GM21717 (cell line): Measurements from ENCODE around the gene ELOB.
A peak's percentile ranks its signal among the peaks of the same experiment; 100 is the strongest.

Experiments used
- ATAC-seq: cut with Tn5 transposase; IDR thresholded peaks from one replicate; pipeline ENCODE4 v1.9.1; 2021; ENCODE audit warnings: mild to moderate bottlenecking, moderate library complexity; ENCODE audit not compliant: unreplicated experiment

The ELOB gene

DNA sequence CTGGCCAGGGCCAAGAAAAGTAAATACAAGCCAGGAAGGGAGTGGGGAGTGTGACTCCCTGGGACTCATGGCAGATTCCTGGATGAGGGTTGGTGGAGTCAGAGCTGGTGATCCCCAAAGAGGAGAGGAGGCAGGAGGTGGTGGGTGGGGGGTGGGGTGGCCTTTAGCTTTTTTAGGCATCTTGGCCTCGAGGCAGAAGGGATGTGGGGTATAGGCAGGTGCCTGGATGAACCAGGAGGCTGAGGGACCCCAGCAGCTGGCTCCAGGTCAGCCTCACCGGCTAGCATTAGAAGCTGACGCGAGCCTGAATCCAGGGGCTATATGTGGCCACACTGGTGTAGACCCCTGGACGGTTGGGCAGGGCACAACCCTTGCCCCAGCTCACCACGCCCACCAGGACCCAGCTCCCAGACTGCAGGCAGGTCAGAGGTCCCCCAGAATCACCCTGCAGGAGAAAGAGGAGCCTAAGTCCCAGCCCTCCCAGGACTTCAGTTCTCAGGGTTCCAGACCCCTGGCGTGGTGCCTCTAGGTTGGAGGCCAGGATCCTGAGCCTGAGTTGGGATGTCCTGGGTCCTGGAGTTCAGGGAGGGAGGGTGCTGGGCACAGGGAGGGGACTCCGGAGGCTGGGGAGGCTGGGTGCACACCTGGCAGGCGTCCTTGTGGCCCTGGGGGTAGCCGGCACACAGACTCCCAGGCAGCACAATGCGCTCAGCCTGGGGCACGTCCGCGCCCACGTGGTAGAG lies 7.4 kb upstream of the ELOB start:
- ATAC-seq = no peak

DNA sequence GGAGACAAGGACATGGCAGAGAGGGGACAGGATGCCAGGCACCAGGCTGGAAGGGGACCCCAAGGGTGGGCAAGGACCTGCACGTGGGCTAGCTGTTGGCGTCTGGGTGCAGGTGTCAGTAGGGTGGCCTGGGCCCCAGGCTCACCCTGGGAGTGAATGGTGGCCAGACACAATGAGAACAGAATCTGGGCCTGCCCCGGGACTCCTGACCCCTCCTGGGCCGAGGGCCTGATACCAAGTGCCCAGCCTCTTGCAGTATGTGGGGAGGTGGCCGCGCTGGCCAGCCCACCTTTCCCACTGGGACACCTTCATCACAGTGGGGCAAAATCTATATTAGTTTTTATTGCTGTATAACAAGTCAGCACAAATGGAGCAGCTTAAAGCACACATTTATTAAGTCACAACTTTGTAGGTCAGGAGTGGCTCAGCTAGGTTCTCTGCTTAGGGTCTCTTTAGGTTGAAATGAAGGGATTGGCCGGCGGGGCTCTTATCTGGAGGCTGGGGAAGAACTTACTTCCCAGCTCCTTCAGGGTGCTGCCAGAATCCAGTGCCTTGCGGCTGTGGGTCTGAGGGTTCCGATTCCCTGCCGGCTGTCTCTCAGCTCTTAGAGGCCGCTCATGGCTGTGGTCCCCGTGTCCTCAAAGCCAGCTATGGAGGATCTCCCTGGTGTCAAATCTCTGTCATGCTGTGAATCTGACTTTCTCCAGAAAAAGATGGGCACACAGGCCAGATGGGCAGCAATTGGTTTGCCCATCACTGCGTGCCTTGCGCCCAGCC lies 6.7 kb upstream of the ELOB start:
- no peak for ATAC-seq

DNA sequence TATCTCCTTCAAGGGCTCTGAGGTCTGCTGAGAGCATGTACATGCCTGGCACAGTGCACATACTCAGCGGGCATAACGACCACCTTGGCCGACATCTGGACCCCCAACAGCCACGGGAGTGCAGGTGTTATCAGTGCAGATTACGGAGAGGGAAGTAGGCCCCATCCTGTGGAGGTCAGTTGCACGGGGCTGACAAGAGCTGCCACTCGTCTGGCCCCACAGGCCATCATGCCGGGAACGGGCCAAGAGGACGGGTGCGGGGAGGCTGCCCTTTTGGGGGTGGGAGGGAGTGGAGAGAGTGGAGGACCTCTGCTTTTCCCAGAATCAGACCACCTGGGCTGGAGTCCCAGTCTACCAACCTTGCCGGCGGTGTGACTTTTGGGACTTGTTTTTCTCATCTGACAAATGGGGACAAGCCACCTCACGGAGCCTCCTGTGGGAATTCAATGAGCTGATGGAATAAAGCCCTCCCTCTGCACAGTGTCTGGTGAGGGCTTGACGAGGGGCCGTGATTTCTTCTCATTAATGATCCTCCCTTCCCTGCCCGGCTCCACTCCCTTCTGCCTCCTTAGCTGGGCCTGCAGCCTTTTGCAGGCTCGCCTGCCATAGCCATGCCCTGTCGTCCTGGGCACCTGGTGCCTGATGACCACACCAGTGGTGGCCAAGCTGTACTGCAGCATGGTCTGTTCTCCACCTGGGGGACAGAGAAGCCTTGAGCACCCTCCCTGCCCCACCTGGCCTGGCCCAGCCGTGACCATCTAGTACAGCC lies 5.7 kb upstream of the ELOB start:
- no peak for ATAC-seq

DNA sequence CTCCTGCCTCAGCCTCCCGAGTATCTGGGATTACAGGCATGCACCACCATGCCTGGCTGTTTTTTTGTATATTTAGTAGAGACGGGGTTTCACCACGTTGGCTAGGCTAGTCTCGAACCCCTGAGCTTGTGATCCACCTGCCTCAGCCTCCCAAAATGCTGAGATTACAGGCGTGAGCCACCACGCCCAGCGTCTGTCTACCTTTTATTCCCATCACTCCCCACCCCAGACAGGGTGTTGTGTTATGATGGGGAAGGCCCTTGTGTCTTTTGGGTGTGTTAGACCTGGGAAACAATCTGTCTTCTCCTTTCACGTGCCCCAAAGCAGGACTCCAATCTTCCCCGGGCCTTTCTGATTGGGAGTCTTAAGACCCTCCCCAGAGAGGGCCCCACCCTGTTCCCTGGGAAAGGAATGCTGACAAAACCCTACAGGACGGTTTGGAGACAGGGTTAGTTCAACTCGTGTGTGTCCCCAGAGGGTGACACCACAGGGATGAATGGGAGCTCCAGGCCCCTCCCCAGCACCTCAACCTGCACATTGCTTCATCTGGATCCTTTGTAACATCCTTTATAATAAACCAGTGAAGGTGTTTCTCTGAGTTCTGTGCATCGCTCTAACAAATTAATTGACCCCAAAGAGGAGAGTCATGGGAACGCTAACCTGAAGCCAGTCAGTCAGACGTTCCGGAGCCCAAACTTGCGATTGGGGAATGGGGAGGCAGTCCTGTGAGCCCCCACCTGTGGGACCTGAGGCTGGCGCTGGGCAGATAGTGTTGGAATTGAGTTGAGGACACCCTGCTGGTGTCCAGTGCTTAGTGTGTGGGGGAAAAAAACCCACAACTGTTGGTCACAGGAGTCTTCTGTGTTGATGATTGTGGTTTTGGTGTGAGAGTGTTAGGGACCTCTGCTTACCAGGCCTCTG lies 3.2 kb upstream of the ELOB start:
- no peak for ATAC-seq

DNA sequence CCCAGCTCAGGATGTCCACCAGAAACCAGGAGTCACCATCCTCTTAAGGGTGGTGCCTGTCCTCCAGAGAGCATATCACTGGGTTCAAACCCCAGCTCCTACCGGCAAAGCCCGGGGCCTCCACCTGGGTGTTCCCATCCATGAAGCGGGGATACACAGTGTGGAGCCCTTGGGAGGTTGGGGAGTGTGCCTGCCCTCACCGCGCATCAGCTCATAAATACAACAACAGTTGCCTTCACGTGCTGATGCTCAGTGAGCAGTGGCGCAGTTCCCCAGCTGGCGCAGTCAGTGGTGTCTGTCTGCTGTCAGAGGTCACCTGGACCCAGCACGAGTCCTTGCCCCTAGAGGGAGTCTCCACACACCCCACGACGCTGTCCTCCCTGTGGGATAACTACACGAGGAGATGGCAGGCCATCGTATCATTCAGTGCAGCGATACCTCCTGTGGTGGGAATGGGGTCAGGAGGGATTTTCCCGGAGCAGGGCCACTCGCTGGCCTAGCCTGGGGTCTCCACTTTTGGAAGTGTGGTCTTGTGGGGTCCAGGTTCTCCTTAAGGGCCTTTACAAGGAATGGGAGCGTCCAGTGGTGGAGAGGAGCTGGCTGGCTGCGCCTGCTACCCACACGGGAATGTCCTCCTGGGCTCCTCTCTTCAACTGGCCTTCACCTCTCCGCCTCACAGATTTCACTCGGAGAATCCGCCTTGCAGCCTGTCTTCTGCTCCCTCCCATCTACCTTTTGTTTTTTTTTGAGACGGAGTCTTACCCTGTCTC lies 2.3 kb upstream of the ELOB start:
- no peak for ATAC-seq

DNA sequence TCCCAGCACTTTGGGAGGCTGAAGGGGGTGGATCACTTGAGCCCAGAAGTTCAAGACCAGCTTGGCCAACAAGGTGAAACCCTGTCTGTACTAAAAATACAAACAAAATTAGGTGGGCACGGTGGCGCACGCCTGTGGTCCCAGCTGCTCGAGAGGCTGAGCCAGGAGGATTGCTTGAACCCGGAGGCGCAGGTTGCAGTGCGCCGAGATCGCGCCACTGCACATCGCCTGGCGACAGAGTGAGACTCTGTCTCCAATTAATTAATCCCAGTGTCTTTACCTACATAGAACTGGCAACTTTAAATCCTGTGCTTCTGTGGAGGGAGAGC lies 1.5 kb upstream of the ELOB start:
- ATAC-seq = no peak

DNA sequence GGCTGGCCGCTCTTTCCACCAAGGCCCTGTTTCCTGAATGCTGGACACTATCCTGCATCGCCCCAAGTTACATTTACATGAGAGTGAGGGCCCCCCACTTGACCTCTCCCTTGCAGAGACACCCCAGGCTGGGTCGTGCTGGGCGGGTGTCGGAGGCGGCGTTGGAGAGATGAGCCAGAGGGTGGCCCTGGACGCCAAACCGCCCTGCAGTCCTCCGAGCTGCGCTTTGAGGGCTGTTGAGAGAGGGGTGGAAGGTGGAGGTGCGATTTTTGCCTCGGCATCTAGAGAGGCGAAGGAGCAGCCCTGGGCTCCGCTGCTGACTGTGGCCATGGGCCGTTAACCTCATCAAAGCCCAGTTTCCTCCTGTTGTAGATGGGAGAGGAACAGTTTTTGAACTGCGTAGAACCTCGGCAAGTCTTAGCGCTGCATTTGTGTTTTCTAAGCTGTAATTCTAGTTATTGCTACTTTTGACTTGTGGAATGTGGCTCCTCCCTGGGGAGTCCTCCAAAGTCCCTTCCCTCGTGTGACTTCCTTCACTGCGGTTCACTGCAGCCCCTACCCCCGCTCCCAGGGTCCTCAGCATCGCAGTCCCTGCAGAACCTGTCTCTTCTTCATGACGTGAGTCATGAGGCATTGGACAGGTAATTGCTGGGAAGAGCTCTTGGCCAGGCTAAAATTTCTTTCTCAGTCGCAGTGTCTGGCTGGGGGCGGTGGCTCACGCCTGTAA lies 986 bp upstream of the ELOB start:
- ATAC-seq = no peak

DNA sequence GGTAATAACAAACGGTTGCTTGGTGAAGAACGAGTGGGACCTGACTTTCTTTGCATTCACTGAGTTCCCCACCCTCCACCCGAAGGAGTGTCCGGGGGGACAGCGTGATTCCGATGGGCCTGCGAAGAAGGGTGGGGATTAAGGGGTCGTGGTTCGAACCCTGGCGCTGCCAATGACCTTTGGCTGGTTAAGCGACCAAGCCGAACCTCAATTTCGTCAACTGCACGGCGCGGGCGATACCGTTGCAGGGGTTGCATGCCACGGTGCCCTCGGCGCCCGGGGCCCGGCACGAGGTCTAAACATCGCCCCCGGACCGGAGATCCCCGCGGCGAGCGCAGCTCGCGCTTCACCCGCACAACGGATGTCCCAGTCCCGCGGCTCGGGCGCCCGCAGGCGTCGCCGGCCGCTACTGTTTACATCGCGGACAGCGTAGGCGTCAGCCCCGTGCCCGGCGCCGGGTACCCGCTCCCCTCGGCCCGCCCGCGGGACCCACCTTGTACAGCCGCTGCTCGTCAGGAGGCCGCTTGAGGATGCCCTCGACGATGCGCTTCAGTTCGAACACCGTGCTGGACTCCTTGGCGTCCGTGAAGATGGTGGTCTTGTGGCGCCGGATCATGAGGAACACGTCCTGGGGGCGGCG lies 460 bp downstream of the ELOB start:
- ATAC-seq = peak; percentile 6

DNA sequence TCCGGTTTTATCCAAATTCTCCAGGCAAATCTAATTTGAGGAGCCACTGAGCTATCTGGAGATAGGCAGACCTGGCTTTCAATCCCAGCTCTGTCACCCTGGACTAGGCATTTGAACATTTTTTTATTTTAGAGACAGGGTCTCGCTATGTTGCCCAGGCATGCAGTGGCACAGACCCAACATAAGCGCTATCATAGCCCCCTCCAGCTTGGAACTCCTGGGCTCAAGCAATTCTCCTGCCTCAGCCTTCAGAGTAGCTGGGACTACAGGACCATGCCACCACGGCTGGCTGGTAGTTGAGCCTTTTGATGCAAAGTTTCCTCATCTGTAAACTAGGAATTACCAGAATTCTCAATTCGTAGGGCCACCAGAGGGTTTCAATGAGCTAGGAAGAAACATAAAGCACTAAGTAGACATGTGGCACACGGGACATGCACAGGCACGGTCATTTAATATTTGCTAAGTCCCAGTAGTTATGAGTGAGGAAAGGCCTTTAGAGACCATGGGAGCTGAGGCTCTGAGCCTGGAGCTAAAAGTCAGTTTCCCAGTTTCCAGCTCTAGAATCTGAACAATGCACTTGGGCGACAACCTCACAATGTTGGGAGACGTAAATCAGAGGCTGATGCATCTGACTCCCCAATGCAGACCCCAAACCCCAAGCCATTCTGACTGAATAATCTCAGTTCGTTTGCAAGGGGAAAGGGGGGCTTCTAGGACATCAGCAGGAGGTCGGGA lies 1.1 kb downstream of the ELOB start:
- no peak for ATAC-seq

DNA sequence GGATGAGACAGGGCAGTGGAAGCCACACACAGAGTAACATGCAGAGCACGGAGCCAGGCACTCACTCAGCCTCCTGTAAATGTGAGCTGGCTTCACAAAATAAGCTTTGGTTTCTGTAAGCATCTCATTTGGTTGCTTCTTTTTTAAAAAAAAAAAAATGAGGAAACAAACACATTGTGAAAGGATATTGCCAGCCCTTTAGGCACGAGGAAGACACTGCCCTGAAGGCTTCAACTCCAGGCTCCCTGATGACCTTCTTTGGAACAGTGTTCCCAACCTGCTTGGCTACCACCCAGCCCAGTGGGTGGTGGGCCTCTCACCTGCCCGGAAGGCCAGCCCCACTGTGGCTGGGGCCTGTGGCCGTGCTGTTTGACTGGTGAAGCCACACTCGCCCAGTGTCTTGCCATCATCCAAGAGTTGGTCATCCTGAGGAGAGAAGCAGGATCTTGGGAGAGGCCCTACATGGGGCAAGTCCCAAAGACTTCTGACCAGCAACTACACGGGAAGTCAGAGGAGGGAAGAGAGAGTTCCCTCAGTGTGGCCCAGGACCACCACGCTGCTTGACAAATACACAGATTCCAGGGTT lies 1.9 kb downstream of the ELOB start:
- no peak for ATAC-seq

DNA sequence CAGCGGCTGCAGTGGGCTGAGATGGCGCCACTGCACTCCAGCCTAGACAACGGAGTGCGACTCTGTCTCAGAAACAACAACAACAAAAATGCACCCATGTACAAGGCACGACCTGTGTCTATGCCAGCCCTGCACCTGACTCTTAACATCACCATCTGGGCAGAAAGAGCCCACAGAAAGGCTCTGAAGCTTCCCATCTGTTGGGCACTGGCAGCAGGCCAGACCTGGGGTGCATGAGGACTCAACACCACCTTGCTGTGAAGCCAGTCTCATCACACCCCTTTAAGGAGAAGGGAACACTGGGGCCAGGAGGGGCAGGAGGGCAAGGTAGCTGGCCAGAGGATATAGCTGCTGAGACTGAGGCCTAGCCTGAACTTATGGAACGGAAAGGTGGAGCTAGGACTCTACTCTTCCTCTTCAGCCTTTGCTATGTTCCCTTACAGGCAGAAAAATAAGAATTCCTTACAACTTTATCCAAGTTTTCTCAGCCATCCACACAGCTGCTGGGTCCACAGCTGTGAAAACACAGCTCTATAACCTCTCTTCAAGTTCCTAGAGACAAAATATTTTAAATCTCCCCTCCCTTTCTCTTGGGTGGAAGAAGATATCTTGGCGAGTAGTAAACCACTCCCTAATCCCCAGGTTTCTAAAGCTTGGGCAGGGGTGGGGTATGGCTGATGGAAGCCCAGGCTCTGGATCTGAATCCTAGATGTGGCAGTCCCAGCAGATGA lies 2.8 kb downstream of the ELOB start:
- no peak for ATAC-seq

DNA sequence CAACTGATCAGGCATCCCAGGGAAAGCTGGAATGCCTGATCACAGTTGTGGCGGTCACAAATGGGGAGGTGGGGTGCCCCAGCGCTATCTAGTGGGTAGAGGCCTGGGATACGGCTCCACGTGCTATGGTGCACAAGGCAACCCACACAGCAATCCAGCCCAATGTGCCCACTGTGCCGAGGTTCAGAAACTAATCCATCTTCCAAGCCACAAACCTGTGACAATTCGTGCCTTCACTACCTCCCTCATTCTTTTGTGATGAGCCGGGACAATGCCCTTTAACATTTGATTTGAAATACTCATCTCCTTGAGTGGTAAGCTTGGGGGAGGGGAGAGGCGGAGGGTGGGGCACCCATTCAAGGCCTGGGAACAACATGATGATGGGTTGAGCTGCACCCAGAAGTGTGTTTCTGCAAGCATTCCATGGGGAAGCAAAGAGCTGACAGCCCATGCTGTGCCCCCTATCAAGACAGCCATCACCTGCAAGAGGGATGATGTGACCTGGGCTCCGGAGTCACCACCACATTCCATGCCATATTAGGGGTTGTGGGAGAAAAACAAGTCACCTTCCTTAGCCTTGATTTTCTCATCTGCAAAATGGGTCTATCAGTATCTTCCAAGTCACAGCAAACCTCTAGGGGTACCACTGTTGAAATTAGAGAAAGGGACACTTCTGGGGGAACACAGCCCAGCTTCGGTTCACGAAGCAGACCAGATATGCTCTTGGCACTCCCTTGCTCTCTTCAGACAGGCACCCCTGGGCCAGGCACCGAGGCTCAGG lies 3.7 kb downstream of the ELOB start:
- no peak for ATAC-seq

DNA sequence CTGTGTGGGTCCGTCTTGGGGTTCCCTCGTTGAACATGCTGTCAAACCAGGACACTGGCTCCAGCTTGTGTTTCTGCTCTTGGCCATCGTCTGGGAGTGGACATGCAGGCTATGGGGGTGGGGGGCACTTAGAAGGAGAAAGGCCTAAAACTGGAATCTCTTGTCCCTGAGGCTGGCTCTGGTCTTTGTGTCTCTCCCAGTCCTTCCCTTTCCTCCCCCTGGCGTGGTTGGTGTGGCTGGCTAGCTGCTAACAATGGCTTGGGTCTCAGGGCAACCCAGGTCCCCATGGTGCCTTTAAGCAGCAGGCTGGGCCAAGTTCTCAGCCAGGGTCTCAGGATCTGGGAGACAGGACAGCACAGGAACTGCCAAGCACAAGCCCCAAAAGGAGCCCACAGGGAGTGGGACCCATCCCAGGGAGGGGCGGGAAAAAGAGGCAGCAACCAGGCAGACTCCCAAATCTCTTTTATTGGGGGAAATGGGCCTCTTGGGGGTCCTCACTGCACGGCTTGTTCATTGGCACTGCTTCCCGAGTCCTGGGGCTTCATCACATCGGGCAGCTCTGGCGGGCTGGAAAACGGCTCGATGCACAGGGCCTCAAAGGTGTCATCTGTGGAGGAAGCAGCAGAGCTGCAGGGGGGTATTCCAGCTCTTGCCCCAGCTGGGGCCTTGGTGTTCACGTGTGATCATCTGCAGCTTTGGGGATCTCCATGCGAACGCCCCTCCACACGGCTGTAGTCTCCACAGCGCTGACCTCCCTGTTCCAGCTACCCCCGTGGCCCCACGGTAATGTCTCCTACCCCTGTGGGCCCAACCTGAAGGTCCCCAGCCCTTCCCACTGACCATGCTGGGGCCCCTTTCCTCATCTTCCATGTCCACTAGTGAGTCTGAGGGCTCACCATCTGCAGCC lies 5.3 kb downstream of the ELOB start:
- ATAC-seq = no peak

DNA sequence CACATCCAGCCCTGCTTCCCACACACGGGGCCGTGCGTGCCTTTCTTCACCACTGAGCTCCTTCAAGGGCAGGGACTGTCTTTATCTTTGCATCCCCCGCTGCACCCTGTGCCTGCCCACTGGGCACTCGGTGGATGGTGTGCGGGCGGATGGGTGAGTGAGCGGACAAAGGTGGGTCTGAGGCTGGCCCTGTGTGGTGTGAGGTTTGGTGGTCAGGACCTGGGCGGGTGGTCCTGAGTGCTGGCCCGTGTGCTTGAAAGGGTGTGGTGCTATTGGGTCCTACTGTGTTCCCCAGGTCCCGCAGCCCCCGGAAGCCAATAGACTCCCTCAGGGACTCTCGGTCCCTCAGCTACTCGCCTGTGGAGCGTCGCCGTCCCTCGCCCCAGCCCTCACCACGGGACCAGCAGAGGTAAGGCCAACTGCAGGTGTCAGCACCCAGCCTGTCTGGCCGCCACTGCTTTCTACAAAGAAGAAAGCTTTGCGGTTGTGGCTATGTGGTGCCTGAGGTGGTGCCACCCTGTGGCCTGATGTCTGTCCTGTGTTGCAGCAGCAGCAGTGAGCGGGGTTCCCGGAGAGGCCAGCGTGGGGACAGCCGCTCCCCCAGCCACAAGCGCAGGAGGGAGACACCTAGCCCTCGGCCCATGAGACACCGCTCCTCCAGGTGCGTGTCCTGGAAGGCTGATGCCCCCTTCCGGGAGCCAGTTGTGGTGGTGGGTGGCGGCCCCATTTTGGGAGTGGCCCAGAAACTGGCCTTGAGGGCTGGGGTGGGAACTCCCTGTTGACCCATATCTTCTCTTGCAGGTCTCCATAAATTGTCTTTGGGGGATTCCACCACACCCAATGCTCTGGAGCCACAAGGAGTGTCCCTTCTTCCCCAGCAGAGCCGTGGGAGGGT lies 6.8 kb downstream of the ELOB start:
- no peak for ATAC-seq
